Neuron (in vitro differentiated cells): ENCODE measurements around the gene SLC38A11.
"Not testable (repeated sequence)": the region's sequence is repeated elsewhere in the genome, so short reads cannot be mapped to it uniquely, and the experiment has no call there.

Source experiments
- H2AFZ ChIP-seq: one replicate; pipeline ENCODE4 v1.6.1; 2013; ENCODE audit warnings: low read depth, mild to moderate bottlenecking, inconsistent platforms, low read length, moderate library complexity
- H3K27me3 ChIP-seq: one replicate; pipeline ENCODE4 v1.6.1; 2013; ENCODE audit warnings: low read length; ENCODE audit not compliant: insufficient read depth
- H3K36me3 ChIP-seq: one replicate; pipeline ENCODE4 v1.6.1; 2013; ENCODE audit warnings: low read length; ENCODE audit not compliant: insufficient read depth
- H3K4me1 ChIP-seq: one replicate; pipeline ENCODE4 v1.6.1; 2013; ENCODE audit warnings: low read length; ENCODE audit not compliant: insufficient read depth
- H3K4me3 ChIP-seq: 2 replicates; pipeline ENCODE4 v1.5.1; 2013; ENCODE audit warnings: mild to moderate bottlenecking, low read length, moderate library complexity
- H3K9me3 ChIP-seq: one replicate; pipeline ENCODE4 v1.6.1; 2013; ENCODE audit warnings: low read length

Gene SLC38A11

GRCh38 chr2:164954954-164955701 lies at the start of gene SLC38A11:
Gene SLC38A11 (minus strand): TSS chr2:164955525. CDS start chr2:164955247, 278 bp downstream.
- no peak within 1 kb of the TSS for H2AFZ ChIP-seq
- no peaks in the 10 kb centered on the region for H3K4me1 ChIP-seq
- H3K9me3 ChIP-seq, result no peaks in the 10 kb centered on the region
- no peaks in the 10 kb centered on the region for H3K27me3 ChIP-seq
- H3K4me3 ChIP-seq, result no peak within 1 kb of the TSS
- H3K36me3 ChIP-seq, result no peaks in the 10 kb centered on the region

GRCh38 chr2:165003443-165004130 lies 48.3 kb upstream of the SLC38A11 start:
- Histone ChIP-seq H3K27me3 (no peaks in the 10 kb centered on the region), H3K36me3 (no peaks in the 10 kb centered on the region), H2AFZ (no peak overlapping the region), H3K4me1 (no peaks in the 10 kb centered on the region), H3K9me3 (no peaks in the 10 kb centered on the region), H3K4me3 (no peak overlapping the region)

GRCh38 chr2:165002638-165003037 lies 47.3 kb upstream of the SLC38A11 start:
- H3K27me3 ChIP-seq, result no peaks in the 10 kb centered on the region
- no peaks in the 10 kb centered on the region for H3K4me1 ChIP-seq
- H2AFZ ChIP-seq, result no peak overlapping the region
- H3K4me3 ChIP-seq, result no peak overlapping the region
- no peaks in the 10 kb centered on the region for H3K36me3 ChIP-seq
- no peaks in the 10 kb centered on the region for H3K9me3 ChIP-seq

- H3K27me3 ChIP-seq, H3K4me3 ChIP-seq, H3K4me1 ChIP-seq, H3K36me3 ChIP-seq, H2AFZ ChIP-seq, H3K9me3 ChIP-seq: not testable (repeated sequence)
Measured at GRCh38 chr2:164994664-164995299, 39.5 kb upstream of the SLC38A11 start.

GRCh38 chr2:164993287-164994016 lies 38.1 kb upstream of the SLC38A11 start:
- no peaks in the 10 kb centered on the region for H3K27me3 ChIP-seq
- no peaks in the 10 kb centered on the region for H3K36me3 ChIP-seq
- H3K9me3 ChIP-seq, result no peaks in the 10 kb centered on the region
- H2AFZ ChIP-seq, result peak overlapping the region; percentile 67
- peaks cover 9% of the 10 kb centered on the region for H3K4me1 ChIP-seq
- no peak overlapping the region for H3K4me3 ChIP-seq

GRCh38 chr2:164992818-164993217 lies 37.5 kb upstream of the SLC38A11 start:
- Histone ChIP-seq H3K4me3 (no peak overlapping the region), H3K36me3 (no peaks in the 10 kb centered on the region), H3K9me3 (no peaks in the 10 kb centered on the region), H3K27me3 (no peaks in the 10 kb centered on the region), H3K4me1 (peaks cover 9% of the 10 kb centered on the region), H2AFZ (peak overlapping the region; percentile 67)

GRCh38 chr2:164992093-164992454 lies 36.7 kb upstream of the SLC38A11 start:
- H3K36me3 ChIP-seq, H3K9me3 ChIP-seq, H3K4me3 ChIP-seq, H3K4me1 ChIP-seq, H2AFZ ChIP-seq, H3K27me3 ChIP-seq: not testable (repeated sequence)

GRCh38 chr2:164991361-164992092 lies 36.2 kb upstream of the SLC38A11 start:
- H3K27me3 ChIP-seq, H3K9me3 ChIP-seq, H3K4me3 ChIP-seq, H2AFZ ChIP-seq, H3K36me3 ChIP-seq, H3K4me1 ChIP-seq: not testable (repeated sequence)

- not testable (repeated sequence) for H2AFZ ChIP-seq, H3K4me3 ChIP-seq, H3K36me3 ChIP-seq, H3K4me1 ChIP-seq, H3K27me3 ChIP-seq, H3K9me3 ChIP-seq
Measured at GRCh38 chr2:164990953-164991352, 35.6 kb upstream of the SLC38A11 start.

- H2AFZ ChIP-seq, H3K4me3 ChIP-seq, H3K27me3 ChIP-seq, H3K9me3 ChIP-seq, H3K4me1 ChIP-seq, H3K36me3 ChIP-seq: not testable (repeated sequence)
Measured at GRCh38 chr2:164988805-164989204, 33.5 kb upstream of the SLC38A11 start.

GRCh38 chr2:164986027-164986426 lies 30.7 kb upstream of the SLC38A11 start:
- not testable (repeated sequence) for H3K27me3 ChIP-seq, H3K36me3 ChIP-seq, H3K9me3 ChIP-seq, H3K4me1 ChIP-seq, H3K4me3 ChIP-seq, H2AFZ ChIP-seq

GRCh38 chr2:164984428-164984827 lies 29.1 kb upstream of the SLC38A11 start:
- Histone ChIP-seq H3K4me1 (peaks cover 2% of the 10 kb centered on the region), H3K36me3 (no peaks in the 10 kb centered on the region), H2AFZ (no peak overlapping the region), H3K9me3 (no peaks in the 10 kb centered on the region), H3K4me3 (no peak overlapping the region), H3K27me3 (no peaks in the 10 kb centered on the region)
